ENCODE measurements around the gene CACNG3.

CACNG3 gene

GRCh38 chr16:24394341-24394740 lies 138.2 kb downstream of the CACNG3 start:
- DNase-seq (ENCODE audit: low read depth, low spot score), result no peak

DNA sequence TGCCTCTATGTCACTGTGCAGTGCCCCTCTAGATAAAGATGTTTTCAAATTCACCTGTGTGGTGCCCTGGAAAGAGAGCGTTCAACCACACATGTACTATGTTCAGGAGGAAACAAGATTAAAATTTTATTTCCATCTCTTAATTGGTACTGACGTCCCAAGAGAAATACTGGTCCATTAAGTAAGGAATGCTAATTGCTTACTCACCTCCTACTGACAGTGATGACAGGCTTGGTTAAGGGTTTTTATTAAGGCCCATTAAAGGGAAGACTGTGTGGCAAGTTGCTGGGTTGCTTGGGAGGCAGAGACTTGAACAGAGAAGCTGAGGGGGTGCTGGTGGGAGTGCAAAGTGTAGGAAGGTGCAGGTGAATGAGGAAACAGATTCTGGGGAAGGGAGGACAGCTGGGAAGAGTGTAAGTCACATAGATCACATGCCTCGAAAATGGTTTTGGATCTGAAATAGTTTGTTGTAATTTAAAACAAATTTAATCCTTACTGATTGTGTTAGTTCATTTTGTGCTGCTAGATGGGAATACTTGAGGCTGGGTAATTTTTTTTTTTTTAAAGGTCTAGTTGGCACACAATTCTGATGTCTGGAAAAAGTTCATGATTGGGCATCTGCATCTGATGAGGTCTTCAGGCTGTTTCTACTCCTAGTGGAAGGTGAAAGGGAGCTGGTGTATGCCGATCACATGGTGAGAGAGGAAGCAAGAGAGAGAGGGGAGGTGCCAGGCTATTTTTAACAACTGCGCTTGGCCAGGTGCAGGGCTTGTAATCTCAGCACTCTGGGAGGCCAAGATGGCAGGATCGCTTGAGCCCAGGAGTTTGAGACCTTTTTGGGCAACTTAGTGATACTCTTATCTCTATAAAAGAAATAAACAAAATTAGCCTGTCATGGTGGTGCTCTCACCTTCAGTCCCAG lies 140.5 kb downstream of the CACNG3 start:
- DNase-seq (ENCODE audit: low read depth, low spot score), result no peak

DNA sequence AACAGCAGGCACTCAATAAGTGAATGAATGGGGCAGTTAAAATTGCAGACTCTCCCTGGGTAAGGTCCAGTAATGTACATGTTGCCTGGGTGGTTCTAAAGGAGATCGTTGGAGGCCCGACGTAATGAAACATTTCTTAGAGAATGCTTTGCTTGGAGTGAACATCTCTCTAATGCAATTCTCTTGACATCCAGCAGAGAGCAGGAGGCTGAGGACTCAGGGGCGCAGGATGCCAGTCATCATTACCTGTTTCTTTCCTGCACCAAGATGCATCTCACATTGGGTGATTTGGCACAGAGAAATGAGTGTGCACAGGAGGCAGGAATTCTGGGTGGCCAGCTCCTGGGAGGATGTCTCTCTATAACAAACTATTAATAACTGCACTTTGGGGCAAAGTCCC lies 152.9 kb downstream of the CACNG3 start:
- DNase-seq (ENCODE audit: low read depth, low spot score), result no peak

Measured in activated CD4-positive, CD25-positive, alpha-beta regulatory T cell treated with anti-CD3 and anti-CD28 coated beads, Interleukin-2, amount 50 U/mL, for 16 hours (primary cell).